ENCODE results near the gene PTGER4.

- TF ChIP-seq CTCF (IDR thresholded peaks at IDR 0.05) (peak; percentile 78 to 95 (median 88)), POLR2A (IDR thresholded peaks at IDR 0.05) (no peak)
These were observed 8.5 kb downstream of the PTGER4 start for GRCh38 chr5:40688127-40688761.
